ENCODE results near the gene HK3. TPM values are rescaled to one million over a fixed set of nuclear protein-coding genes. Genes with fewer than 3 reads are reported as not detected.

The HK3 gene
- polyA plus RNA-seq, 1 donor (not counting 4 experiments of a cell fraction or from before 2014, with no cell fraction given): not detected

- Histone ChIP-seq H3K79me2 (ENCODE audit: control insufficient read depth, insufficient read depth, low read length) (peaks cover 4% of the 10 kb centered on the region), H3K9me1 (ENCODE audit: control insufficient read depth, extremely low read depth, insufficient read depth, low read length) (peaks cover 3% of the 10 kb centered on the region), H3K27ac (ENCODE audit: control insufficient read depth, insufficient read depth, low read length) (no peak overlapping the region), H3K36me3 (ENCODE audit: control insufficient read depth in 2 of 2, extremely low read depth in 1 of 2, insufficient read depth in 2 of 2, low read length in 2 of 2) (peaks cover 0 to 7% of the 10 kb centered on the region in 2 experiments), H3K4me1 (ENCODE audit: control insufficient read depth, extremely low read depth, insufficient read depth, low read length) (no peaks in the 10 kb centered on the region), H3K9me3 (ENCODE audit: control insufficient read depth, low read depth, low read length) (no peaks in the 10 kb centered on the region), H3K27me3 (ENCODE audit: control insufficient read depth, extremely low read depth, insufficient read depth, low read length) (no peaks in the 10 kb centered on the region), H3K4me3 (ENCODE audit: control insufficient read depth in 2 of 3, extremely low read depth in 1 of 3, insufficient read depth in 2 of 3, low read depth in 1 of 3, low read length in 3 of 3) (no peak overlapping the region), H3K9ac (ENCODE audit: control insufficient read depth, extremely low read depth, insufficient read depth, low read length) (no peak overlapping the region), H3K4me2 (ENCODE audit: control insufficient read depth, extremely low read depth, insufficient read depth, low read depth, low read length) (no peak overlapping the region), H4K20me1 (ENCODE audit: control insufficient read depth, extremely low read depth, insufficient read depth, low read length) (peaks cover 3% of the 10 kb centered on the region), H2AFZ (ENCODE audit: control insufficient read depth, low read length) (no peak overlapping the region)
- TF ChIP-seq EZH2 (IDR thresholded peaks at IDR 0.05; ENCODE audit: low read length): no peak
- TF ChIP-seq CTCF (optimal IDR thresholded peaks at IDR 0.05 in 1 of 3, IDR thresholded peaks at IDR 0.05 in 1 of 3, conservative IDR thresholded peaks at IDR 0.05 in 1 of 3; ENCODE audit: extremely low read depth in 1 of 3, insufficient read depth in 2 of 3, low read length in 3 of 3): no peak
- dilution Hi-C loops (cut with MboI; ENCODE audit: extremely low pct_ligation_motif_present, low sequenced_read_pairs): no loop called here
- no peak for DNase-seq (ENCODE audit: low read depth, low spot score)
- FAIRE-seq: no peak
Measured at GRCh38 chr5:176921714-176922113, 22.6 kb upstream of the HK3 start.

GRCh38 chr5:176918613-176919012 is 19.5 kb upstream of the HK3 start:
- no peaks in the 10 kb centered on the region for H3K4me1 ChIP-seq (ENCODE audit: control insufficient read depth, extremely low read depth, insufficient read depth, low read length)
- H3K9me3 ChIP-seq (ENCODE audit: control insufficient read depth, low read depth, low read length): no peaks in the 10 kb centered on the region
- H3K27me3 ChIP-seq (ENCODE audit: control insufficient read depth, extremely low read depth, insufficient read depth, low read length): no peaks in the 10 kb centered on the region
- H3K9me1 ChIP-seq (ENCODE audit: control insufficient read depth, extremely low read depth, insufficient read depth, low read length): peaks cover 3% of the 10 kb centered on the region
- H3K4me3 ChIP-seq (ENCODE audit: control insufficient read depth in 2 of 3, extremely low read depth in 1 of 3, insufficient read depth in 2 of 3, low read depth in 1 of 3, low read length in 3 of 3): no peak overlapping the region
- no peak overlapping the region for H3K4me2 ChIP-seq (ENCODE audit: control insufficient read depth, extremely low read depth, insufficient read depth, low read depth, low read length)
- TF ChIP-seq EZH2 (IDR thresholded peaks at IDR 0.05; ENCODE audit: low read length): no peak
- TF ChIP-seq CTCF (optimal IDR thresholded peaks at IDR 0.05 in 1 of 3, IDR thresholded peaks at IDR 0.05 in 1 of 3, conservative IDR thresholded peaks at IDR 0.05 in 1 of 3; ENCODE audit: extremely low read depth in 1 of 3, insufficient read depth in 2 of 3, low read length in 3 of 3): no peak
- DNase-seq (ENCODE audit: low read depth, low spot score) (no peak), FAIRE-seq (no peak)
- peaks cover 3% of the 10 kb centered on the region for H4K20me1 ChIP-seq (ENCODE audit: control insufficient read depth, extremely low read depth, insufficient read depth, low read length)
- H3K79me2 ChIP-seq (ENCODE audit: control insufficient read depth, insufficient read depth, low read length): peaks cover 7% of the 10 kb centered on the region
- no peak overlapping the region for H2AFZ ChIP-seq (ENCODE audit: control insufficient read depth, low read length)
- no peak overlapping the region for H3K9ac ChIP-seq (ENCODE audit: control insufficient read depth, extremely low read depth, insufficient read depth, low read length)
- dilution Hi-C loops (cut with MboI; ENCODE audit: extremely low pct_ligation_motif_present, low sequenced_read_pairs): no loop called here
- H3K27ac ChIP-seq (ENCODE audit: control insufficient read depth, insufficient read depth, low read length): no peak overlapping the region
- peaks cover 4 to 9% of the 10 kb centered on the region in 2 experiments for H3K36me3 ChIP-seq (ENCODE audit: control insufficient read depth in 2 of 2, extremely low read depth in 1 of 2, insufficient read depth in 2 of 2, low read length in 2 of 2)

All from keratinocyte (primary cell).